K562 (cell line): Measurements from ENCODE around the gene PLAAT4. TPM values are rescaled to one million over a fixed set of nuclear protein-coding genes. Genes with fewer than 3 reads are reported as not detected.

Experiments
- CEBPG ChIP-seq, 3 experiments: fragments of 200-800 bp in 1 of 3; sonication (Bioruptor generic) in 1 of 3; sonication (generic) in 1 of 3; formaldehyde crosslinking in 1 of 3; IDR thresholded peaks in 2 of 3; conservative IDR thresholded peaks in 1 of 3; 2 replicates each; pipeline versions ENCODE4 v1.6.1 to v1.8.0; 2016 to 2022; ENCODE audit warnings: missing compliant biosample characterization in 2 of 3, missing genetic modification characterization in 2 of 3, mild to moderate bottlenecking in 1 of 3, missing genetic modification reagents in 1 of 3
- DNMT1 ChIP-seq: fragments of 450-650 bp; IDR thresholded peaks from 2 replicates; pipeline ENCODE4 v1.6.1; 2016; ENCODE audit warnings: antibody characterized with exemption, mild to moderate bottlenecking
- EHMT2 ChIP-seq: fragments of 450-650 bp; IDR thresholded peaks from 2 replicates; pipeline ENCODE4 v1.6.1; 2018; ENCODE audit warnings: antibody characterized with exemption
- FOXA1 ChIP-seq: fragments of 450-650 bp; IDR thresholded peaks from 2 replicates; pipeline ENCODE4 v1.6.1; 2016; ENCODE audit warnings: mild to moderate bottlenecking, borderline replicate concordance
- FUS ChIP-seq: fragments of 200-400 bp; formaldehyde crosslinking; optimal IDR thresholded peaks from 2 replicates; pipeline ENCODE3; 2017; ENCODE audit warnings: low read depth, low read length
- HDGF ChIP-seq: fragments of 450-650 bp; IDR thresholded peaks from 2 replicates; pipeline ENCODE4 v1.6.1; 2016
- NFXL1 ChIP-seq: fragments of 450-650 bp; formaldehyde crosslinking; IDR thresholded peaks from 2 replicates; pipeline ENCODE4 v1.4.0; 2021; ENCODE audit warnings: mild to moderate bottlenecking
- ZNF75A ChIP-seq: fragments of 450-650 bp; formaldehyde crosslinking; IDR thresholded peaks from 2 replicates; pipeline ENCODE4 v1.4.0; 2020; ENCODE audit warnings: mild to moderate bottlenecking
- ZNF79 ChIP-seq: fragments of 250-450 bp; sonication (Bioruptor Pico); IDR thresholded peaks from 2 replicates; pipeline ENCODE4 v1.4.0; 2020; ENCODE audit warnings: low read depth, mild to moderate bottlenecking, moderate library complexity
- polyA plus RNA-seq, 8 experiments: library from polyadenylated mRNA; depleted of rRNA in 4 of 8; stranded (reverse) in 5 of 8; unstranded in 3 of 8; fragments of >200 nt; fragmentation: Nextera tagmentation in 2 of 8; fragmentation: Illumina TruSeq in 1 of 8; extraction: Ambion mirVana in 2 of 8; extraction: Trizol in 1 of 8; gene quantifications; 2 replicates each; pipeline versions ENCODE4 v1.2.1 to v1.2.3, GENCODE V29; 2011 to 2014; ENCODE audit warnings: inconsistent platforms in 1 of 8, missing spikeins in 1 of 8
- total RNA-seq, 7 experiments: library from RNA; depleted of rRNA in 6 of 7; stranded (reverse); fragments of >200 nt in 6 of 7; fragmentation: Illumina TruSeq in 2 of 7; extraction: Trizol in 2 of 7; gene quantifications; 2 replicates each; pipeline versions ENCODE4 v1.2.1 to v1.2.3, GENCODE V29; 2011 to 2021; ENCODE audit warnings: low replicate concordance in 1 of 7
- TF ChIP-seq, protein P1 (sequence below): IDR thresholded peaks from 2 replicates; pipeline ENCODE4 v1.6.1; 2016; ENCODE audit warnings: missing genetic modification characterization, missing compliant biosample characterization
- TF ChIP-seq, protein P2 (sequence below): fragments of 200-600 bp; sonication (generic); IDR thresholded peaks from one replicate; pipeline ENCODE4 v1.6.1; 2012; ENCODE audit warnings: mild to moderate bottlenecking, low read depth, low read length, inconsistent platforms
- TF ChIP-seq, protein P3 (sequence below): fragments of 250-450 bp; sonication (Bioruptor Pico); IDR thresholded peaks from 2 replicates; pipeline ENCODE4 v1.8.0; 2022; ENCODE audit warnings: moderate library complexity, mild to moderate bottlenecking, inconsistent platforms

The PLAAT4 gene
- total and polyA plus RNA-seq, 9 of the 15 experiments (the other 6 are each of a cell fraction or from before 2014, with no cell fraction given) = 0.54 to 3.0 (median 1.3) TPM; not detected in 1

DNA sequence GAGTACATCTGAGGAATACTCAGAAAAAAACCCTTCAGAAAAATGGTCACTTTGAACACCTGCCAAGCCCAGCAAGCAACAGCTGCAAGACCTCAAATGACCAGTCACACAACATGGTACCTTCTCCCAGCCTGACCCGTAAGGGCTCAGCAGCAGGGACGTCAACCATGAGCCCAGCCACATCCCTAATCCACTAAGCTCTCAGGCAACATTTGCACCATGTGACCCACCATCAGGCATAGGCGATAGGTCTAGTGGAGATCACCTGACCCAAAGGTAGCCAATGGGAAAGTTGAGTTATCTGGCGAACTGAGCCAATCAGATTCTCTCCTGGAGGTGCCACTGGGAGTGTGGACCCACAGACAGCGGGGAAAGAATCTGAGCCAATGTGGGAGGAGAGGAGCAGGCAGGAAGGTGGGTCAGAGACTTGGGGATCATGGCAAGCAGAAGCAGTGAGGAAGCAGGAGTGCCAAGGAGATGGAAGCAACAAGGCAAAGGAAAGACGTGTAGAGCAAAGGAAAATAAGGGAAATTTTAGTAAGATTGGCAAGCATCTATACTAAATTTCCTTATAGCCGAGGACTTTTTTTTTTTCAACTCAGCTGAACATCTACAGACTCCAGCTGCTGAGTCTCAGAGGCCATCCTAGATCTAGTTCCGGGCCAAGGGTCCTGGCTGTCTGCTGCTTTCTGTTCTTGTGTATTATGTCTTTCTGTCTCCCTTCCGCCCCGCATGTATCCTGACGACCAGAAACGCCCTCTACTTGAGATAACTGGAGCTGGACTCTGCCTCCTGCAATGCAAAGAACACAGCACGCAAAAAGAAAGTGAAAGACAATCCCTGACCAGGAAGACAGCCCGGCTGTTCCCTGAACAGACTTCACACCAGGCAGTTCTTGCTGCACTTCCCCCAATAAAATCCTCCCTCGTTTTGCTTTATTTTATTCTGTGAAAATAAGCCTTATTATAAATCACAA lies 37.6 kb downstream of the PLAAT4 start (continued):
- no peak for TF ChIP-seq ZNF75A (CRISPR knock-in tag)
- TF ChIP-seq EHMT2 = peak; percentile 89
- TF ChIP-seq FOXA1 = no peak
- TF ChIP-seq, protein P1, sequence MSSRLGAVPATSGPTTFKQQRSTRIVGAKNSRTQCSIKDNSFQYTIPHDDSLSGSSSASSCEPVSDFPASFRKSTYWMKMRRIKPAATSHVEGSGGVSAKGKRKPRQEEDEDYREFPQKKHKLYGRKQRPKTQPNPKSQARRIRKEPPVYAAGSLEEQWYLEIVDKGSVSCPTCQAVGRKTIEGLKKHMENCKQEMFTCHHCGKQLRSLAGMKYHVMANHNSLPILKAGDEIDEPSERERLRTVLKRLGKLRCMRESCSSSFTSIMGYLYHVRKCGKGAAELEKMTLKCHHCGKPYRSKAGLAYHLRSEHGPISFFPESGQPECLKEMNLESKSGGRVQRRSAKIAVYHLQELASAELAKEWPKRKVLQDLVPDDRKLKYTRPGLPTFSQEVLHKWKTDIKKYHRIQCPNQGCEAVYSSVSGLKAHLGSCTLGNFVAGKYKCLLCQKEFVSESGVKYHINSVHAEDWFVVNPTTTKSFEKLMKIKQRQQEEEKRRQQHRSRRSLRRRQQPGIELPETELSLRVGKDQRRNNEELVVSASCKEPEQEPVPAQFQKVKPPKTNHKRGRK (tag) = no peak
- no peak for TF ChIP-seq ZNF79 (CRISPR knock-in tag)
- TF ChIP-seq NFXL1 = no peak
- TF ChIP-seq, protein P2, sequence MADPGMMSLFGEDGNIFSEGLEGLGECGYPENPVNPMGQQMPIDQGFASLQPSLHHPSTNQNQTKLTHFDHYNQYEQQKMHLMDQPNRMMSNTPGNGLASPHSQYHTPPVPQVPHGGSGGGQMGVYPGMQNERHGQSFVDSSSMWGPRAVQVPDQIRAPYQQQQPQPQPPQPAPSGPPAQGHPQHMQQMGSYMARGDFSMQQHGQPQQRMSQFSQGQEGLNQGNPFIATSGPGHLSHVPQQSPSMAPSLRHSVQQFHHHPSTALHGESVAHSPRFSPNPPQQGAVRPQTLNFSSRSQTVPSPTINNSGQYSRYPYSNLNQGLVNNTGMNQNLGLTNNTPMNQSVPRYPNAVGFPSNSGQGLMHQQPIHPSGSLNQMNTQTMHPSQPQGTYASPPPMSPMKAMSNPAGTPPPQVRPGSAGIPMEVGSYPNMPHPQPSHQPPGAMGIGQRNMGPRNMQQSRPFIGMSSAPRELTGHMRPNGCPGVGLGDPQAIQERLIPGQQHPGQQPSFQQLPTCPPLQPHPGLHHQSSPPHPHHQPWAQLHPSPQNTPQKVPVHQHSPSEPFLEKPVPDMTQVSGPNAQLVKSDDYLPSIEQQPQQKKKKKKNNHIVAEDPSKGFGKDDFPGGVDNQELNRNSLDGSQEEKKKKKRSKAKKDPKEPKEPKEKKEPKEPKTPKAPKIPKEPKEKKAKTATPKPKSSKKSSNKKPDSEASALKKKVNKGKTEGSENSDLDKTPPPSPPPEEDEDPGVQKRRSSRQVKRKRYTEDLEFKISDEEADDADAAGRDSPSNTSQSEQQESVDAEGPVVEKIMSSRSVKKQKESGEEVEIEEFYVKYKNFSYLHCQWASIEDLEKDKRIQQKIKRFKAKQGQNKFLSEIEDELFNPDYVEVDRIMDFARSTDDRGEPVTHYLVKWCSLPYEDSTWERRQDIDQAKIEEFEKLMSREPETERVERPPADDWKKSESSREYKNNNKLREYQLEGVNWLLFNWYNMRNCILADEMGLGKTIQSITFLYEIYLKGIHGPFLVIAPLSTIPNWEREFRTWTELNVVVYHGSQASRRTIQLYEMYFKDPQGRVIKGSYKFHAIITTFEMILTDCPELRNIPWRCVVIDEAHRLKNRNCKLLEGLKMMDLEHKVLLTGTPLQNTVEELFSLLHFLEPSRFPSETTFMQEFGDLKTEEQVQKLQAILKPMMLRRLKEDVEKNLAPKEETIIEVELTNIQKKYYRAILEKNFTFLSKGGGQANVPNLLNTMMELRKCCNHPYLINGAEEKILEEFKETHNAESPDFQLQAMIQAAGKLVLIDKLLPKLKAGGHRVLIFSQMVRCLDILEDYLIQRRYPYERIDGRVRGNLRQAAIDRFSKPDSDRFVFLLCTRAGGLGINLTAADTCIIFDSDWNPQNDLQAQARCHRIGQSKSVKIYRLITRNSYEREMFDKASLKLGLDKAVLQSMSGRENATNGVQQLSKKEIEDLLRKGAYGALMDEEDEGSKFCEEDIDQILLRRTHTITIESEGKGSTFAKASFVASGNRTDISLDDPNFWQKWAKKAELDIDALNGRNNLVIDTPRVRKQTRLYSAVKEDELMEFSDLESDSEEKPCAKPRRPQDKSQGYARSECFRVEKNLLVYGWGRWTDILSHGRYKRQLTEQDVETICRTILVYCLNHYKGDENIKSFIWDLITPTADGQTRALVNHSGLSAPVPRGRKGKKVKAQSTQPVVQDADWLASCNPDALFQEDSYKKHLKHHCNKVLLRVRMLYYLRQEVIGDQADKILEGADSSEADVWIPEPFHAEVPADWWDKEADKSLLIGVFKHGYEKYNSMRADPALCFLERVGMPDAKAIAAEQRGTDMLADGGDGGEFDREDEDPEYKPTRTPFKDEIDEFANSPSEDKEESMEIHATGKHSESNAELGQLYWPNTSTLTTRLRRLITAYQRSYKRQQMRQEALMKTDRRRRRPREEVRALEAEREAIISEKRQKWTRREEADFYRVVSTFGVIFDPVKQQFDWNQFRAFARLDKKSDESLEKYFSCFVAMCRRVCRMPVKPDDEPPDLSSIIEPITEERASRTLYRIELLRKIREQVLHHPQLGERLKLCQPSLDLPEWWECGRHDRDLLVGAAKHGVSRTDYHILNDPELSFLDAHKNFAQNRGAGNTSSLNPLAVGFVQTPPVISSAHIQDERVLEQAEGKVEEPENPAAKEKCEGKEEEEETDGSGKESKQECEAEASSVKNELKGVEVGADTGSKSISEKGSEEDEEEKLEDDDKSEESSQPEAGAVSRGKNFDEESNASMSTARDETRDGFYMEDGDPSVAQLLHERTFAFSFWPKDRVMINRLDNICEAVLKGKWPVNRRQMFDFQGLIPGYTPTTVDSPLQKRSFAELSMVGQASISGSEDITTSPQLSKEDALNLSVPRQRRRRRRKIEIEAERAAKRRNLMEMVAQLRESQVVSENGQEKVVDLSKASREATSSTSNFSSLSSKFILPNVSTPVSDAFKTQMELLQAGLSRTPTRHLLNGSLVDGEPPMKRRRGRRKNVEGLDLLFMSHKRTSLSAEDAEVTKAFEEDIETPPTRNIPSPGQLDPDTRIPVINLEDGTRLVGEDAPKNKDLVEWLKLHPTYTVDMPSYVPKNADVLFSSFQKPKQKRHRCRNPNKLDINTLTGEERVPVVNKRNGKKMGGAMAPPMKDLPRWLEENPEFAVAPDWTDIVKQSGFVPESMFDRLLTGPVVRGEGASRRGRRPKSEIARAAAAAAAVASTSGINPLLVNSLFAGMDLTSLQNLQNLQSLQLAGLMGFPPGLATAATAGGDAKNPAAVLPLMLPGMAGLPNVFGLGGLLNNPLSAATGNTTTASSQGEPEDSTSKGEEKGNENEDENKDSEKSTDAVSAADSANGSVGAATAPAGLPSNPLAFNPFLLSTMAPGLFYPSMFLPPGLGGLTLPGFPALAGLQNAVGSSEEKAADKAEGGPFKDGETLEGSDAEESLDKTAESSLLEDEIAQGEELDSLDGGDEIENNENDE = no peak
- TF ChIP-seq CEBPG (CRISPR knock-in tag; IDR thresholded peaks at IDR 0.05) = no peak
- TF ChIP-seq CEBPG (tag; conservative IDR thresholded peaks at IDR 0.05 in 1 of 2, IDR thresholded peaks at IDR 0.05 in 1 of 2) = 0 out of 4 replicates have a peak, but pooled peaks of 1 of the 2 experiments have one; percentile 18
- 0 out of 2 replicates have a peak, but pooled peaks have one; percentile 57 for TF ChIP-seq HDGF
- TF ChIP-seq DNMT1 = no peak
- TF ChIP-seq, protein P3, sequence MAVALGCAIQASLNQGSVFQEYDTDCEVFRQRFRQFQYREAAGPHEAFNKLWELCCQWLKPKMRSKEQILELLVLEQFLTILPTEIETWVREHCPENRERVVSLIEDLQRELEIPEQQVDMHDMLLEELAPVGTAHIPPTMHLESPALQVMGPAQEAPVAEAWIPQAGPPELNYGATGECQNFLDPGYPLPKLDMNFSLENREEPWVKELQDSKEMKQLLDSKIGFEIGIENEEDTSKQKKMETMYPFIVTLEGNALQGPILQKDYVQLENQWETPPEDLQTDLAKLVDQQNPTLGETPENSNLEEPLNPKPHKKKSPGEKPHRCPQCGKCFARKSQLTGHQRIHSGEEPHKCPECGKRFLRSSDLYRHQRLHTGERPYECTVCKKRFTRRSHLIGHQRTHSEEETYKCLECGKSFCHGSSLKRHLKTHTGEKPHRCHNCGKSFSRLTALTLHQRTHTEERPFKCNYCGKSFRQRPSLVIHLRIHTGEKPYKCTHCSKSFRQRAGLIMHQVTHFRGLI (CRISPR knock-in tag) = no peak
- no peak for TF ChIP-seq FUS
